ENCODE results near the gene RUBCNL. TPM values are rescaled to one million over a fixed set of nuclear protein-coding genes. Genes with fewer than 3 reads are reported as not detected.

The RUBCNL gene
- total RNA-seq, 1 experiment from 2014 or later: 0.42 TPM

DNA sequence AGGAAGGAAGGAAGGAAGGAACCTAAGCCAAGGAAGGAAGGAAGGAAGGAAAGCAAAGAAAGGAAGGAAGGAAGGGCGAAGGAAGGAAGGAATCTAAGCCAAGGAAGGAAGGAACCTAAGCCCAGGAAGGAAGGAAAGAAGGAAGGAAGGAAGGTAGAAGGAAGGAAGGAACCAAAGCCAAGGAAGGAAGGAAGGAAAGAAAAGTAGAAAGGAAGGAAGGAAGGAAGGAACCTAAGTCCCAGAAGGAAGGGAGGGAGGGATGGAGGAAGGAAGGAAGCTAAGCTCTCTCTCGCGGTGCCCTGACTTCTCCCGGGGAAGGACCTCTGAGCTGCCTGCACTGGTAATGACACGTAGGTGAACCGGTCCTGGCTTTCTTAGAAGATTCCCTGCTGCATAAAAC, 1.3 kb upstream of the RUBCNL start:
- TF ChIP-seq RAD21 (IDR thresholded peaks at IDR 0.05; ENCODE audit: low read depth) (no peak), CEBPB (IDR thresholded peaks at IDR 0.05; ENCODE audit: low read depth) (no peak), ELF1 (IDR thresholded peaks at IDR 0.05; ENCODE audit: borderline replicate concordance, low read depth) (no peak), EZH2phosphoT487 (IDR thresholded peaks at IDR 0.05; ENCODE audit: borderline replicate concordance) (no peak), FOSL1 (IDR thresholded peaks at IDR 0.05; ENCODE audit: low read depth) (no peak), ZNF274 (IDR thresholded peaks at IDR 0.05; ENCODE audit: low read depth, low read length) (no peak), SRF (IDR thresholded peaks at IDR 0.05; ENCODE audit: low read depth) (no peak), POLR2AphosphoS5 (IDR thresholded peaks at IDR 0.05; ENCODE audit: low read depth, low read length) (no peak), SP1 (IDR thresholded peaks at IDR 0.05; ENCODE audit: low read depth) (no peak), SIN3A (IDR thresholded peaks at IDR 0.05; ENCODE audit: low read depth) (no peak), YY1 (IDR thresholded peaks at IDR 0.05; ENCODE audit: extremely low read depth, insufficient replicate concordance, low read depth, low read length) (no peak), POLR2A (IDR thresholded peaks at IDR 0.05; ENCODE audit: borderline replicate concordance, extremely low read depth, insufficient read depth, insufficient read length) (no peak), ZFX (IDR thresholded peaks at IDR 0.05) (no peak)
- TF ChIP-seq, protein P1, sequence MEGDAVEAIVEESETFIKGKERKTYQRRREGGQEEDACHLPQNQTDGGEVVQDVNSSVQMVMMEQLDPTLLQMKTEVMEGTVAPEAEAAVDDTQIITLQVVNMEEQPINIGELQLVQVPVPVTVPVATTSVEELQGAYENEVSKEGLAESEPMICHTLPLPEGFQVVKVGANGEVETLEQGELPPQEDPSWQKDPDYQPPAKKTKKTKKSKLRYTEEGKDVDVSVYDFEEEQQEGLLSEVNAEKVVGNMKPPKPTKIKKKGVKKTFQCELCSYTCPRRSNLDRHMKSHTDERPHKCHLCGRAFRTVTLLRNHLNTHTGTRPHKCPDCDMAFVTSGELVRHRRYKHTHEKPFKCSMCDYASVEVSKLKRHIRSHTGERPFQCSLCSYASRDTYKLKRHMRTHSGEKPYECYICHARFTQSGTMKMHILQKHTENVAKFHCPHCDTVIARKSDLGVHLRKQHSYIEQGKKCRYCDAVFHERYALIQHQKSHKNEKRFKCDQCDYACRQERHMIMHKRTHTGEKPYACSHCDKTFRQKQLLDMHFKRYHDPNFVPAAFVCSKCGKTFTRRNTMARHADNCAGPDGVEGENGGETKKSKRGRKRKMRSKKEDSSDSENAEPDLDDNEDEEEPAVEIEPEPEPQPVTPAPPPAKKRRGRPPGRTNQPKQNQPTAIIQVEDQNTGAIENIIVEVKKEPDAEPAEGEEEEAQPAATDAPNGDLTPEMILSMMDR (IDR thresholded peaks at IDR 0.05 in 2 of 3, conservative IDR thresholded peaks at IDR 0.05 in 1 of 3; ENCODE audit: borderline replicate concordance in 1 of 3, insufficient read depth in 1 of 3, low read depth in 2 of 3, low read length in 2 of 3): no peak
- TF ChIP-seq, protein P2, sequence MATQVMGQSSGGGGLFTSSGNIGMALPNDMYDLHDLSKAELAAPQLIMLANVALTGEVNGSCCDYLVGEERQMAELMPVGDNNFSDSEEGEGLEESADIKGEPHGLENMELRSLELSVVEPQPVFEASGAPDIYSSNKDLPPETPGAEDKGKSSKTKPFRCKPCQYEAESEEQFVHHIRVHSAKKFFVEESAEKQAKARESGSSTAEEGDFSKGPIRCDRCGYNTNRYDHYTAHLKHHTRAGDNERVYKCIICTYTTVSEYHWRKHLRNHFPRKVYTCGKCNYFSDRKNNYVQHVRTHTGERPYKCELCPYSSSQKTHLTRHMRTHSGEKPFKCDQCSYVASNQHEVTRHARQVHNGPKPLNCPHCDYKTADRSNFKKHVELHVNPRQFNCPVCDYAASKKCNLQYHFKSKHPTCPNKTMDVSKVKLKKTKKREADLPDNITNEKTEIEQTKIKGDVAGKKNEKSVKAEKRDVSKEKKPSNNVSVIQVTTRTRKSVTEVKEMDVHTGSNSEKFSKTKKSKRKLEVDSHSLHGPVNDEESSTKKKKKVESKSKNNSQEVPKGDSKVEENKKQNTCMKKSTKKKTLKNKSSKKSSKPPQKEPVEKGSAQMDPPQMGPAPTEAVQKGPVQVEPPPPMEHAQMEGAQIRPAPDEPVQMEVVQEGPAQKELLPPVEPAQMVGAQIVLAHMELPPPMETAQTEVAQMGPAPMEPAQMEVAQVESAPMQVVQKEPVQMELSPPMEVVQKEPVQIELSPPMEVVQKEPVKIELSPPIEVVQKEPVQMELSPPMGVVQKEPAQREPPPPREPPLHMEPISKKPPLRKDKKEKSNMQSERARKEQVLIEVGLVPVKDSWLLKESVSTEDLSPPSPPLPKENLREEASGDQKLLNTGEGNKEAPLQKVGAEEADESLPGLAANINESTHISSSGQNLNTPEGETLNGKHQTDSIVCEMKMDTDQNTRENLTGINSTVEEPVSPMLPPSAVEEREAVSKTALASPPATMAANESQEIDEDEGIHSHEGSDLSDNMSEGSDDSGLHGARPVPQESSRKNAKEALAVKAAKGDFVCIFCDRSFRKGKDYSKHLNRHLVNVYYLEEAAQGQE (IDR thresholded peaks at IDR 0.05; ENCODE audit: low read depth): no peak
- TF ChIP-seq, protein P3, sequence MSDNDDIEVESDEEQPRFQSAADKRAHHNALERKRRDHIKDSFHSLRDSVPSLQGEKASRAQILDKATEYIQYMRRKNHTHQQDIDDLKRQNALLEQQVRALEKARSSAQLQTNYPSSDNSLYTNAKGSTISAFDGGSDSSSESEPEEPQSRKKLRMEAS (IDR thresholded peaks at IDR 0.05): no peak
- TF ChIP-seq, protein P4, sequence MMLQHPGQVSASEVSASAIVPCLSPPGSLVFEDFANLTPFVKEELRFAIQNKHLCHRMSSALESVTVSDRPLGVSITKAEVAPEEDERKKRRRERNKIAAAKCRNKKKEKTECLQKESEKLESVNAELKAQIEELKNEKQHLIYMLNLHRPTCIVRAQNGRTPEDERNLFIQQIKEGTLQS (IDR thresholded peaks at IDR 0.05): no peak
- TF ChIP-seq, protein P5, sequence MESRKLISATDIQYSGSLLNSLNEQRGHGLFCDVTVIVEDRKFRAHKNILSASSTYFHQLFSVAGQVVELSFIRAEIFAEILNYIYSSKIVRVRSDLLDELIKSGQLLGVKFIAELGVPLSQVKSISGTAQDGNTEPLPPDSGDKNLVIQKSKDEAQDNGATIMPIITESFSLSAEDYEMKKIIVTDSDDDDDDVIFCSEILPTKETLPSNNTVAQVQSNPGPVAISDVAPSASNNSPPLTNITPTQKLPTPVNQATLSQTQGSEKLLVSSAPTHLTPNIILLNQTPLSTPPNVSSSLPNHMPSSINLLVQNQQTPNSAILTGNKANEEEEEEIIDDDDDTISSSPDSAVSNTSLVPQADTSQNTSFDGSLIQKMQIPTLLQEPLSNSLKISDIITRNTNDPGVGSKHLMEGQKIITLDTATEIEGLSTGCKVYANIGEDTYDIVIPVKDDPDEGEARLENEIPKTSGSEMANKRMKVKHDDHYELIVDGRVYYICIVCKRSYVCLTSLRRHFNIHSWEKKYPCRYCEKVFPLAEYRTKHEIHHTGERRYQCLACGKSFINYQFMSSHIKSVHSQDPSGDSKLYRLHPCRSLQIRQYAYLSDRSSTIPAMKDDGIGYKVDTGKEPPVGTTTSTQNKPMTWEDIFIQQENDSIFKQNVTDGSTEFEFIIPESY (IDR thresholded peaks at IDR 0.05; ENCODE audit: extremely low read depth, insufficient replicate concordance, low read length): no peak
- peaks cover 0 to 28% of the 10 kb centered on the region in 2 experiments; a peak in 2 of 4 replicates for H3K4me1 ChIP-seq (ENCODE audit: control insufficient read depth in 1 of 2, insufficient read depth in 2 of 2, low read length in 2 of 2)
- ChIA-PET CTCF (no interaction called here), RAD21 (ENCODE audit: low non-redundant PET in 1 of 2, low total read pairs in 2 of 2, uncharacterized antibody in 2 of 2, unreplicated experiment in 2 of 2) (no interaction called here), POLR2A (no interaction called here)
- H3K9me2 ChIP-seq (ENCODE audit: insufficient read depth): no peaks in the 10 kb centered on the region
- no peaks in the 10 kb centered on the region for H4K20me1 ChIP-seq (ENCODE audit: insufficient read depth)
- H3K27ac ChIP-seq (ENCODE audit: low read depth, low read length): no peak overlapping the region
- DNase-seq (ENCODE audit: low read depth, low spot score) (no peak), ATAC-seq (no peak)
- no peak overlapping the region for H2AFZ ChIP-seq (ENCODE audit: low read depth, low read length, poor library complexity, severe bottlenecking)
- no peaks in the 10 kb centered on the region for H3K27me3 ChIP-seq (ENCODE audit: insufficient read depth, low read length)
- no TSS peak for BruUV-seq (replicated peaks)
- peak overlapping the region; percentile 30; the same call in 1 of the 2 replicates for H3K4me2 ChIP-seq (ENCODE audit: low read length)
- intact Hi-C loops (cut with micrococcal nuclease): no loop called here
- H3K9me3 ChIP-seq (ENCODE audit: control insufficient read depth in 1 of 2, insufficient read depth in 1 of 2, low read depth in 1 of 2, low read length in 2 of 2): no peaks in the 10 kb centered on the region
- no peaks in the 10 kb centered on the region for H3K36me3 ChIP-seq (ENCODE audit: control insufficient read depth in 1 of 2, insufficient read depth in 2 of 2, low read length in 2 of 2)
- no peak overlapping the region for H3K4me3 ChIP-seq (replicated peaks in 1 of 2; ENCODE audit: low read depth in 1 of 2, low read length in 2 of 2)
- no peak overlapping the region for H3K9ac ChIP-seq (ENCODE audit: low read length)
- no peaks in the 10 kb centered on the region for H3K79me2 ChIP-seq (ENCODE audit: insufficient read depth, low read length)
